Measurements from ENCODE around the gene KLHL26.

The KLHL26 gene

GRCh38 chr19:18650468-18651041 is 13.7 kb downstream of the KLHL26 start:
- peak; percentile 98 for DNase-seq (ENCODE audit: low spot score)
- H3K4me3 ChIP-seq = peak overlapping the region; percentile 59
- TF ChIP-seq CTCF (IDR thresholded peaks at IDR 0.05) = no peak
- H3K27ac ChIP-seq = peak overlapping the region; percentile 96 to 98

GRCh38 chr19:18651300-18651699 is 14.5 kb downstream of the KLHL26 start:
- Histone ChIP-seq H3K4me3 (peak overlapping the region; percentile 59), H3K27ac (peak overlapping the region; percentile 96 to 98)
- no peak for DNase-seq (ENCODE audit: low spot score)
- TF ChIP-seq CTCF (IDR thresholded peaks at IDR 0.05) = no peak

- no peak for TF ChIP-seq CTCF (IDR thresholded peaks at IDR 0.05)
- DNase-seq (ENCODE audit: low spot score) = peak; percentile 72
Measured at GRCh38 chr19:18651733-18652132, 14.9 kb downstream of the KLHL26 start.

GRCh38 chr19:18653853-18654252 is 17.0 kb downstream of the KLHL26 start:
- TF ChIP-seq CTCF (IDR thresholded peaks at IDR 0.05) = no peak
- peak overlapping the region in 1 of 2 donors; percentile 47 for H3K27ac ChIP-seq
- no peak for DNase-seq (ENCODE audit: low spot score)
- H3K4me3 ChIP-seq = no peak overlapping the region

More at GRCh38 chr19:18651733-18652132, 14.9 kb downstream of the KLHL26 start:
- Histone ChIP-seq H3K27ac (peak overlapping the region; percentile 96 to 98), H3K4me3 (no peak overlapping the region)

- no peak for TF ChIP-seq CTCF (IDR thresholded peaks at IDR 0.05)
- H3K27ac ChIP-seq = peak overlapping the region in 1 of 2 donors; percentile 47
- no peak overlapping the region for H3K4me3 ChIP-seq
- DNase-seq (ENCODE audit: low spot score) = no peak
Measured at GRCh38 chr19:18654469-18654868, 17.6 kb downstream of the KLHL26 start.

- H3K27ac ChIP-seq = peak overlapping the region; percentile 98
- no peak for TF ChIP-seq CTCF (IDR thresholded peaks at IDR 0.05)
- DNase-seq (ENCODE audit: low spot score) = peak; percentile 73
- H3K4me3 ChIP-seq = no peak overlapping the region
Measured at GRCh38 chr19:18655173-18655844, 18.5 kb downstream of the KLHL26 start.
